SK-N-SH (cell line): ENCODE data around the gene EIF6.

Source experiments
- CTCF ChIP-seq: fragments of 200-600 bp; sonication (generic); IDR thresholded peaks from 2 replicates; pipeline ENCODE4 v1.6.1; 2017; ENCODE audit warnings: antibody characterized with exemption, mild to moderate bottlenecking, moderate library complexity
- FOSL2 ChIP-seq: IDR thresholded peaks from 2 replicates; pipeline ENCODE4 v1.4.0; 2012; ENCODE audit warnings: low read depth, mild to moderate bottlenecking, moderate library complexity, borderline replicate concordance
- GABPA ChIP-seq: IDR thresholded peaks from 2 replicates; pipeline ENCODE4 v1.4.0; 2012; ENCODE audit warnings: low read depth, mild to moderate bottlenecking
- GATA2 ChIP-seq: sonication (generic); formaldehyde crosslinking; IDR thresholded peaks from 2 replicates; pipeline ENCODE4 v1.5.0; 2020; ENCODE audit warnings: mild to moderate bottlenecking, missing genetic modification reagents
- JUND ChIP-seq: IDR thresholded peaks from 2 replicates; pipeline ENCODE4 v1.4.0; 2012
- MAX ChIP-seq: IDR thresholded peaks from 2 replicates; pipeline ENCODE4 v1.4.0; 2012; ENCODE audit warnings: low read depth
- MXI1 ChIP-seq: IDR thresholded peaks from 2 replicates; pipeline ENCODE4 v1.6.1; 2012; ENCODE audit warnings: mild to moderate bottlenecking, low read depth, low read length, improper control_type of control experiment
- PBX3 ChIP-seq: IDR thresholded peaks from 2 replicates; pipeline ENCODE4; 2012
- POLR2AphosphoS5 ChIP-seq: IDR thresholded peaks from 2 replicates; pipeline ENCODE4 v1.6.1; 2012; ENCODE audit warnings: low read depth, low read length
- REST ChIP-seq: IDR thresholded peaks from 2 replicates; pipeline ENCODE4 v1.6.1; 2012; ENCODE audit warnings: mild to moderate bottlenecking, low read depth, low read length, moderate library complexity
- RXRA ChIP-seq: IDR thresholded peaks from 2 replicates; pipeline ENCODE4 v1.4.0; 2012; ENCODE audit warnings: low read depth, mild to moderate bottlenecking, borderline replicate concordance
- SMC3 ChIP-seq: IDR thresholded peaks from 2 replicates; pipeline ENCODE4 v1.6.1; 2012; ENCODE audit warnings: low read depth, low read length, improper control_type of control experiment
- TAF1 ChIP-seq: IDR thresholded peaks from 2 replicates; pipeline ENCODE4 v1.6.1; 2012; ENCODE audit warnings: low read depth, mild to moderate bottlenecking, low read length, moderate library complexity, borderline replicate concordance

GRCh38 chr20:35274172-35275092 lies 10.1 kb downstream of the EIF6 start:
- no peak for TF ChIP-seq JUND
- no peak for TF ChIP-seq FOSL2
- TF ChIP-seq REST = no peak
- TF ChIP-seq CTCF = no peak
- TF ChIP-seq RXRA = no peak
- no peak for TF ChIP-seq MAX
- TF ChIP-seq MXI1 = no peak
- no peak for TF ChIP-seq TAF1
- TF ChIP-seq GATA2 (CRISPR knock-in tag) = no peak
- TF ChIP-seq GABPA = no peak
- no peak for TF ChIP-seq SMC3
- TF ChIP-seq PBX3 = no peak
- no peak for TF ChIP-seq POLR2AphosphoS5
